Activated T-cell treated with anti-CD3 and anti-CD28 coated beads, Interleukin-2, amount 50 U/mL, for 72 hours (primary cell): ENCODE results near the gene RNF148. TPM values are rescaled to one million over a fixed set of nuclear protein-coding genes. Genes with fewer than 3 reads are reported as not detected.

Experiments used
- ATAC-seq, 2 donors: fragments of 150-1000 bp; cut with Tn5 transposase; replicated peaks in 1 of 2; 2 replicates each; pipeline ENCODE4 v1.10.0; 2021; ENCODE audit warnings: moderate library complexity in 2 of 2, mild to moderate bottlenecking in 1 of 2
- DNase-seq, 2 donors: peaks; one replicate each; pipeline ENCODE4 v3.0.0; 2021 to 2022; ENCODE audit warnings: mixed read lengths in 1 of 2
- H3K27ac Mint-ChIP-seq: one replicate; pipeline ENCODE4 v1.8.0; 2022; ENCODE audit warnings: mild to moderate bottlenecking, moderate library complexity, mixed read lengths
- H3K27me3 Mint-ChIP-seq: one replicate; pipeline ENCODE4 v1.8.0; 2022; ENCODE audit warnings: low read depth, mixed read lengths
- H3K36me3 Mint-ChIP-seq, 2 donors: one replicate each; pipeline ENCODE4 v1.8.0; 2022; ENCODE audit warnings: mixed read lengths in 2 of 2, mild to moderate bottlenecking in 1 of 2; ENCODE audit not compliant: insufficient read depth in 2 of 2
- H3K4me1 Mint-ChIP-seq: one replicate; pipeline ENCODE4 v1.8.0; 2022; ENCODE audit warnings: low read depth, mixed read lengths
- H3K4me3 Mint-ChIP-seq, 2 donors: one replicate each; pipeline ENCODE4 v1.8.0; 2022; ENCODE audit warnings: mild to moderate bottlenecking in 2 of 2, mixed read lengths in 2 of 2, moderate library complexity in 2 of 2
- H3K9me3 Mint-ChIP-seq, 2 donors: one replicate each; pipeline ENCODE4 v1.8.0; 2022; ENCODE audit warnings: mixed read lengths in 2 of 2
- total RNA-seq, 2 donors: library from RNA; stranded (reverse); gene quantifications; one replicate each; pipeline ENCODE4 v1.2.3, GENCODE V29; 2022

RNF148 gene
- total RNA-seq, 2 donors from 2014 or later = not detected

GRCh38 chr7:122653685-122654084 is 49.0 kb downstream of the RNF148 start:
- H3K9me3 Mint-ChIP-seq = peaks cover 5 to 9% of the 10 kb centered on the region in 2 donors
- H3K4me1 Mint-ChIP-seq = no peaks in the 10 kb centered on the region
- no peak overlapping the region for H3K27ac Mint-ChIP-seq
- H3K27me3 Mint-ChIP-seq = no peaks in the 10 kb centered on the region
- H3K36me3 Mint-ChIP-seq = no peaks in the 10 kb centered on the region
- H3K4me3 Mint-ChIP-seq = no peak overlapping the region
- DNase-seq (no peak), ATAC-seq (no peak)

DNA sequence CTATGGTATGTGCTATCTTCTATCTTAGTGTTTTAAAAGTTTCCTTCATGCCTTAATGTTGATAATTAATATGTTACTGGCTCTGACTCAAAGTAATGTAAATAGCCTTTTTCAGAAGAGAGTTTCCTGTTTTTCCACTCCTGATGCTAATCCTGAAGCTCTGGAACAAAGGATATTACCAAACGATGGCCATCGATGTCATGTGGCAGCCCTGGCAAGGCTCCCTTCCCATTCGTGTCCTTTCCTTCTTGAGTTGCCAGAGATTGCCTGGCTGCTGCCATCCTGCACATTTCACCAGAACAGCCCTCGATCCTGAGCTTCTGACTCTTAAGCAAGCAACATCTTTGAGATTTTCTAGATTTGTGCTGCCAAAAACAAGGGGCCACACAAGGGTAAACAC is 49.8 kb downstream of the RNF148 start:
- no peak for DNase-seq
- H3K9me3 Mint-ChIP-seq = peaks cover 5 to 10% of the 10 kb centered on the region in 2 donors
- no peaks in the 10 kb centered on the region for H3K4me1 Mint-ChIP-seq
- no peak overlapping the region for H3K4me3 Mint-ChIP-seq
- H3K36me3 Mint-ChIP-seq = no peaks in the 10 kb centered on the region
- ATAC-seq = no peak
- no peak overlapping the region for H3K27ac Mint-ChIP-seq
- H3K27me3 Mint-ChIP-seq = no peaks in the 10 kb centered on the region

Other genes with a start within 250 kb of the RNF148 start
- gene RNF133, start 3.8 kb downstream of the RNF148 start, total RNA-seq = not detected
- not detected for gene CADPS2, start 183.5 kb upstream of the RNF148 start, total RNA-seq